ENCODE measurements around the gene MYO1E.

GRCh38 chr15:59190291-59190690 is 182.4 kb downstream of the MYO1E start:
- TF ChIP-seq CTCF (IDR thresholded peaks at IDR 0.05), result no peak
- TF ChIP-seq ZFX (IDR thresholded peaks at IDR 0.05; ENCODE audit: borderline replicate concordance), result no peak
